Nephron (organoid): ENCODE results near the gene KIFAP3.

Source experiments
- H3K27ac Mint-ChIP-seq, 3 experiments: 2 replicates each; pipeline ENCODE4 v1.8.0; 2020; ENCODE audit warnings: mixed read lengths in 3 of 3, mild to moderate bottlenecking in 2 of 3, moderate library complexity in 1 of 3
- H3K27me3 Mint-ChIP-seq: 2 replicates; pipeline ENCODE4 v1.8.0; 2021; ENCODE audit warnings: low read depth, mild to moderate bottlenecking, moderate library complexity, mixed read lengths
- H3K36me3 Mint-ChIP-seq: 2 replicates; pipeline ENCODE4 v1.8.0; 2020; ENCODE audit warnings: low read depth, mixed read lengths
- H3K4me1 Mint-ChIP-seq: 2 replicates; pipeline ENCODE4 v1.8.0; 2020; ENCODE audit warnings: mixed read lengths
- H3K4me3 Mint-ChIP-seq, 3 experiments: 2 replicates each; pipeline ENCODE4 v1.8.0; 2020; ENCODE audit warnings: mild to moderate bottlenecking in 3 of 3, mixed read lengths in 3 of 3, moderate library complexity in 2 of 3
- H3K9me3 Mint-ChIP-seq: 2 replicates; pipeline ENCODE4 v1.8.0; 2020; ENCODE audit warnings: mixed read lengths
- TF ChIP-seq, protein P1 (sequence below), 3 experiments: fragments of 200-600 bp; sonication (generic); IDR thresholded peaks; one replicate each; pipeline ENCODE4 v1.5.0; 2021; ENCODE audit warnings: antibody characterized with exemption in 3 of 3; ENCODE audit not compliant: unreplicated experiment in 3 of 3

The KIFAP3 gene

DNA sequence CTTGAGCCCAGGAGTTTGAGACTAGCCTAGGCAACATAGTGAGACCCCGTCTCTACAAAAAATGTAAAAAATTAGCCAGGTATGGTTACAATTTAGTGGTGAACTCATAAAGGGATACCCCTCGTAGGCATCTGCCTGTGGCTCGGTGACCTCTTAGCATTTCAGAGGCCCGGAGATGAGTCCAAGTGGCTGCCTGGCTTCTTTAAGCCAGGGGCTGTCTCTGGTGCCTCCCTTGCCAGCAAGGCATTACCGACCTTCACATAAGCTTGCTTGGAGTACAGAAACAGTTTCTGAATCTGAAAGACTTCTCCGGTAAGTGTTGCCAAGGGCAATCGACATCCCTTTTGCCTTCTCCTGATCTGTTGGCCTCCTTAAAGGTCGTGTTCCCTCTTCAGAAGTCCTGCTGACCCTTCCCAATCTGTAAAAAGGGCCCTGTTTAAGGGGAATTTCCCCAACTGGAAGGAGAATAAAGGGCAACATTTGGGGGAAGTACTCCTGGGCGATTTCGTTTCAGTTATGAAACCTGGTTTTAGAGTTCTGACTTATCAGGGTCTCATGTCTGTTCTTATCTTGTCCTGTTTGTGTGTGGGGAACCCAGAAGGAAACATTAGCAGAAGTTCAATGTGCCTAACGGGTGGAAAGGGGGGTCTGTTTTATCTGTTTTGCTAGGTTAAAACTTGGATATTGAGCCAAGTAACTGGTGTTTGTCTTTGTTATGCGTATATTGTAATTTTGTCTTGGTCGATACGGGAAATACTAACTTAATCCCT, 32.9 kb downstream of the KIFAP3 start:
- Mint-ChIP-seq H3K36me3 (peaks cover 41% of the 10 kb centered on the region), H3K9me3 (no peaks in the 10 kb centered on the region), H3K27me3 (no peaks in the 10 kb centered on the region), H3K4me1 (no peaks in the 10 kb centered on the region), H3K4me3 (no peak overlapping the region), H3K27ac (no peak overlapping the region)
- TF ChIP-seq, protein P1, sequence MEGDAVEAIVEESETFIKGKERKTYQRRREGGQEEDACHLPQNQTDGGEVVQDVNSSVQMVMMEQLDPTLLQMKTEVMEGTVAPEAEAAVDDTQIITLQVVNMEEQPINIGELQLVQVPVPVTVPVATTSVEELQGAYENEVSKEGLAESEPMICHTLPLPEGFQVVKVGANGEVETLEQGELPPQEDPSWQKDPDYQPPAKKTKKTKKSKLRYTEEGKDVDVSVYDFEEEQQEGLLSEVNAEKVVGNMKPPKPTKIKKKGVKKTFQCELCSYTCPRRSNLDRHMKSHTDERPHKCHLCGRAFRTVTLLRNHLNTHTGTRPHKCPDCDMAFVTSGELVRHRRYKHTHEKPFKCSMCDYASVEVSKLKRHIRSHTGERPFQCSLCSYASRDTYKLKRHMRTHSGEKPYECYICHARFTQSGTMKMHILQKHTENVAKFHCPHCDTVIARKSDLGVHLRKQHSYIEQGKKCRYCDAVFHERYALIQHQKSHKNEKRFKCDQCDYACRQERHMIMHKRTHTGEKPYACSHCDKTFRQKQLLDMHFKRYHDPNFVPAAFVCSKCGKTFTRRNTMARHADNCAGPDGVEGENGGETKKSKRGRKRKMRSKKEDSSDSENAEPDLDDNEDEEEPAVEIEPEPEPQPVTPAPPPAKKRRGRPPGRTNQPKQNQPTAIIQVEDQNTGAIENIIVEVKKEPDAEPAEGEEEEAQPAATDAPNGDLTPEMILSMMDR (IDR thresholded peaks at IDR 0.05; ENCODE audit: unreplicated experiment in 3 of 3), result no peak

DNA sequence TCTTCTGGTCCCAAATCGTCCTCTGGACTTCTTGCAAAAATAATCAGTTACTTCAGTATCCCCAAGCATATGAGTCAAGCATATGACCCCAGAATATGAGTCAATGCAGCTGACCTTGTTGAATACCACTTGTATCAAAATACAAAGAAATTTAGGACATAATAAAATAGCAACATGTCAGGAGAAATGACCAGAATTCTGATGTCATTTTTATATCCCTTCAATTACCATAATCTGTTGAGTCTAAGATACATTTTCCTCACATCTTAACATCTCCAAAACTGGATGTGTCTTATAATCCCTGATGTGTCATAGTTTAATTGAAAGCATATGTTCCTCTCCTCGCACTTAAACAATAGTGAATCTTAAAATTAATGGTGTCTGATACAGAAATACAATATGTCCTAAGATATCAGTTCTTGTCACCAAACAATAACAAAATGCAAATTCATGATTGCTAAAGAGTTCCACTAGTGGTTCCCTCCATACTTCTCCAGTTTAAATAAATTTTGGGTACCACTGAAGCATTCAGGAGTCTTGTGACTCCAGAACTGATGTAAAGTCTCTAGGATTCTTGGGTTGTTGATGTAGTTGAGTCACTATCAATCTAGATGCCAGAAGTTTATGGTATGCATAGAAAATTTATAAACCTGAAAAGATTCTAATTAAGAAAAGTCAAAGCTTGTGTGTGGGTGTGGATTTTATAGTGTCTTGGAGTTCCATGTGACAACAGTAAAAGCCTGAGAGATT, 41.8 kb downstream of the KIFAP3 start:
- Mint-ChIP-seq H3K9me3 (peaks cover 3% of the 10 kb centered on the region), H3K27ac (no peak overlapping the region), H3K36me3 (peaks cover 37% of the 10 kb centered on the region), H3K27me3 (no peaks in the 10 kb centered on the region), H3K4me3 (no peak overlapping the region), H3K4me1 (no peaks in the 10 kb centered on the region)
- TF ChIP-seq, protein P1 (IDR thresholded peaks at IDR 0.05; ENCODE audit: unreplicated experiment in 3 of 3), result no peak

DNA sequence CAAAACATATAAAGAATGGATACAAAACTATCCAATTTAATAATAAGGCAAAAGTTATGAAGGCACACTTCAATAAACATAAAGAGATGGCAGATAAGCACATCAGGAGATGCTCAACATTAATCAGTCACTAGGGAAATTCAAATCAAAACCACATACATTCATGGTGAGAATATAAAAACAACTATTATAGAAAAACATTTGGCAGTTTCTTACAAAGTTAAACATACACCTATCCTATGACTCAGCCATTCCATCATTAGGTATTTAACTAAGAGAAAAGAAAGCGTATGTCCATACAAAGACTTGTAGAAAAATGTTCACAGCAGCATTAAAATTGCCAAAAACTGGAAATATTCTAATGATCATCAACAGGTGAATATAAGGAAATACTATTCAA, 44.3 kb downstream of the KIFAP3 start:
- Mint-ChIP-seq H3K27ac (no peak overlapping the region), H3K27me3 (no peaks in the 10 kb centered on the region), H3K36me3 (peaks cover 48% of the 10 kb centered on the region), H3K9me3 (peaks cover 19% of the 10 kb centered on the region), H3K4me3 (no peak overlapping the region), H3K4me1 (no peaks in the 10 kb centered on the region)
- TF ChIP-seq, protein P1 (IDR thresholded peaks at IDR 0.05; ENCODE audit: unreplicated experiment in 3 of 3), result no peak

- Mint-ChIP-seq H3K27ac (no peak overlapping the region), H3K27me3 (no peaks in the 10 kb centered on the region), H3K4me3 (no peak overlapping the region), H3K4me1 (no peaks in the 10 kb centered on the region), H3K36me3 (peaks cover 58% of the 10 kb centered on the region), H3K9me3 (peaks cover 22% of the 10 kb centered on the region)
- TF ChIP-seq, protein P1 (IDR thresholded peaks at IDR 0.05; ENCODE audit: unreplicated experiment in 3 of 3), result no peak
These were observed 46.7 kb downstream of the KIFAP3 start for GRCh38 chr1:170027760-170028159.

DNA sequence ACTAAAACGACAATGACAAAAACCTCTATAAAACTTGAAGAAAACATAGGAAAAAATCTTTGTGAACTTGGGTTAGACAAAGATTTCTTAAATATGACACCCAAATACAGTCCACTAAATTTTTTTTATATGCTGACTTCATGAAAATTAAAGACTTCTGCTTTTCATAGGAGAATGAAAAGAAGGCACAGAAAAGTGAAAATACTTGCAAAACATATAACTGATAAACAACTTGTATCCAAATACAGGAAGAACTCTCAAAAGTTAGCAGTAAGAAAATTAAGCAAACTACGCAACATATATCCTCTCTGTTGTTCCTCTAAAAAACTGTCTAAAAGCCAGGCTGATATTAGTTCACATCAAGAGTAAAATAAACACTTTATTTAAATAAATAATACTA, 53.6 kb downstream of the KIFAP3 start:
- Mint-ChIP-seq H3K4me3 (no peak overlapping the region), H3K9me3 (peaks cover 20% of the 10 kb centered on the region), H3K27me3 (no peaks in the 10 kb centered on the region), H3K27ac (no peak overlapping the region), H3K4me1 (no peaks in the 10 kb centered on the region), H3K36me3 (peaks cover 57% of the 10 kb centered on the region)
- TF ChIP-seq, protein P1 (IDR thresholded peaks at IDR 0.05; ENCODE audit: unreplicated experiment in 3 of 3), result no peak
